ENCODE measurements around the gene POLD2. TPM values are rescaled to one million over a fixed set of nuclear protein-coding genes. Genes with fewer than 3 reads are reported as not detected.

Gene POLD2
- total RNA-seq, 2 experiments from 2014 or later, result 45.2 to 48.3 TPM

DNA sequence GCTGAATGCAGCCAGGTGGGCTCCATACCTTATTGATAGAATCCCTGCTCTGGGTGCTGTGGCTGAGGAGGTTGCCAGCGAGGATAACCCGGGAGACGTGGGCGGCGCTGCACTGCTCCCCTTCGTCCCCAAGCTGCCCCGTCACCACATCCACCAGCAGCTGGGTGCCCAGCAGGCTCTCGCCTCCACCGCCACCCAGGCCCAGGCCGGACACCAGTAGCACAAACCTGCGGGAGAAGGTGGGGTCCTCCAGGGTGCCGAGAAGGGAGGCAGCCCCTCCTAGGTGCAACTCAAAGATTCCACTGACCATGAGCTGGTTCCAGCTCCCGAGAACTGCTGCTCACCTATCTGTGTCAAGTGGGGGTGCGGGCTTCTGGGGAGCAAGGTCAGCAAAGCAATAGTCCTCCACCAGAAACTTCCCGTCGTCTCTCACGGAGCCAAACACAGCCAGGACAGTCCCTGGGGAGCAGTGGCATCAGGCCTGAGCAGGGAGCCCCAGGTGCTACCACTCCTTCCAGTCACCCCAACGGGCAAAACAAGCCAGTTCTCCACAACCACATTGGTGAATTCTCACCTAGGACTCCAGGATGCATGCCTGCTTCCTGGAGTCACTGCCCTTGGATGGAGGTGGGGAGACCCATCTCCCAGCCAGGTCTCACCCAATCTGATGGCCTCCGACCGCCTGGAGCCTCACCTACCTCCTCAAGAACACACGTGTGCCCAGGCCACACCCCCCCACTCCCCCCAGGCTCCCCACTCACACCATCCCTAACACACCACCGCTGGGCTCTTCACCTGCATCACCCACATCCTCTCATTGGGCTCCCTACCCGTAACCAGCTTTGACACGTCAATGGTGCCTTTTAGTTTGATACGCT, 6.3 kb downstream of the POLD2 start:
- H3K36me3 ChIP-seq (ENCODE audit: insufficient read depth, low read length), result peaks cover 63% of the 10 kb centered on the region
- CTCF ChIA-PET, result no interaction called here

DNA sequence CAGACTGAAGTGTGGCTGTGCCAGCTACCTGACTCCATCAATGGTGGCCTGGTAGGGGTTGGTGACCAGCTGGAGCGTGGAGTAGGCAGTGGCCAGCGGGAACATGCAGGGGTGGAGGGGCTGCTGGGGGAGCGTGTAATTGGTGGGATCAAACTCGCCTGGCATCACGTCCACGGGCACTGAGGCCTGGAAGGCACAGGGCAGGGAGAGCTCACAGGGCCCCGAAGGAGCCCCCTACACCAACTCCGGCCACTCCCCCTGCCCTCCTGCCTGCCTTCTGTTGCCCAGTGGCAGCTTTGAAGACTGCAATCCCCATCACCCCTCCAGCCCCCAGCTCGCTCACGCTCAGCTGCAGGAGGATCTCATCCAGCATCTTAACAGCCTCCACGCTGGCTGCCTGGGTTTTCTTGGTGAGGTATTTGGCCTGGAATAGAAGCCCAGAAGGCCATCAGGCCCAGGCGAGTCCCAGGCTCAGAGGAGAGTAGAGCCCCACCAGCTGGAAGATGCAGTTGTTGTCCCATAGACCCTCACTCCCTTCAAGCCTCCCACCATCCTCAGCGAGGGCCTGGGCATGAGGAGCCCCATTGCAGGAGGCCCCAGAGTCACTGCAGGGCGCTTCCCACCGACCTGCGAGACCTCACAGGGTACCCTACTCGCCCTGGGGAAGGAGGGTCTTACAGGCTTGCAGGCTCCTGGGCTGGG, 7.1 kb downstream of the POLD2 start:
- H3K4me3 ChIP-seq (ENCODE audit: low read length), result no peak overlapping the region
- no peaks in the 10 kb centered on the region for H3K27me3 ChIP-seq (ENCODE audit: control insufficient read depth in 1 of 2, insufficient read depth in 2 of 2, low read length in 2 of 2)
- Mint-ChIP-seq H3K4me1 (ENCODE audit: low read depth) (peaks cover 7% of the 10 kb centered on the region), H3K27me3 (no peaks in the 10 kb centered on the region), H3K27ac (no peak overlapping the region), H3K4me3 (no peak overlapping the region), H3K36me3 (ENCODE audit: low read depth) (peaks cover 69% of the 10 kb centered on the region), H3K9me3 (no peaks in the 10 kb centered on the region)
- no peak overlapping the region for H3K27ac ChIP-seq (ENCODE audit: low read depth in 1 of 2, low read length in 2 of 2)
- POLR2A ChIA-PET, result interaction anchor here (0.6 to 1.1 kb wide), 2 partner anchors 8 to 11 kb away, joined by 3 read pairs; no protein-coding TSS in a partner anchor
- intact Hi-C loops (cut with DNase I, micrococcal nuclease), result no loop called here
- ATAC-seq (ENCODE audit: poor library complexity) (no peak), DNase-seq (no peak)
- H3K4me1 ChIP-seq (ENCODE audit: insufficient read depth, low read length), result peaks cover 4% of the 10 kb centered on the region
- peaks cover 0 to 8% of the 10 kb centered on the region in 2 experiments for H3K9me3 ChIP-seq (ENCODE audit: control insufficient read depth in 1 of 2, insufficient read depth in 1 of 2, low read length in 2 of 2)
- TF ChIP-seq, protein P1, sequence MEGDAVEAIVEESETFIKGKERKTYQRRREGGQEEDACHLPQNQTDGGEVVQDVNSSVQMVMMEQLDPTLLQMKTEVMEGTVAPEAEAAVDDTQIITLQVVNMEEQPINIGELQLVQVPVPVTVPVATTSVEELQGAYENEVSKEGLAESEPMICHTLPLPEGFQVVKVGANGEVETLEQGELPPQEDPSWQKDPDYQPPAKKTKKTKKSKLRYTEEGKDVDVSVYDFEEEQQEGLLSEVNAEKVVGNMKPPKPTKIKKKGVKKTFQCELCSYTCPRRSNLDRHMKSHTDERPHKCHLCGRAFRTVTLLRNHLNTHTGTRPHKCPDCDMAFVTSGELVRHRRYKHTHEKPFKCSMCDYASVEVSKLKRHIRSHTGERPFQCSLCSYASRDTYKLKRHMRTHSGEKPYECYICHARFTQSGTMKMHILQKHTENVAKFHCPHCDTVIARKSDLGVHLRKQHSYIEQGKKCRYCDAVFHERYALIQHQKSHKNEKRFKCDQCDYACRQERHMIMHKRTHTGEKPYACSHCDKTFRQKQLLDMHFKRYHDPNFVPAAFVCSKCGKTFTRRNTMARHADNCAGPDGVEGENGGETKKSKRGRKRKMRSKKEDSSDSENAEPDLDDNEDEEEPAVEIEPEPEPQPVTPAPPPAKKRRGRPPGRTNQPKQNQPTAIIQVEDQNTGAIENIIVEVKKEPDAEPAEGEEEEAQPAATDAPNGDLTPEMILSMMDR (IDR thresholded peaks at IDR 0.05), result no peak
- CTCF ChIA-PET, result no interaction called here
- H3K36me3 ChIP-seq (ENCODE audit: insufficient read depth, low read length), result peaks cover 56% of the 10 kb centered on the region

More for the DNA sequence above, 6.3 kb downstream of the POLD2 start:
- peaks cover 62% of the 10 kb centered on the region for H3K36me3 Mint-ChIP-seq (ENCODE audit: low read depth)
- H3K27ac ChIP-seq (ENCODE audit: low read depth in 1 of 2, low read length in 2 of 2), result no peak overlapping the region
- POLR2A ChIA-PET, result interaction anchor here (0.6 to 1.1 kb wide), 2 partner anchors 7 to 12 kb away, joined by 3 read pairs; no protein-coding TSS in a partner anchor
- H3K4me3 ChIP-seq (ENCODE audit: low read length), result no peak overlapping the region
- H3K27me3 ChIP-seq (ENCODE audit: control insufficient read depth in 1 of 2, insufficient read depth in 2 of 2, low read length in 2 of 2), result no peaks in the 10 kb centered on the region
- peaks cover 8% of the 10 kb centered on the region for H3K4me1 ChIP-seq (ENCODE audit: insufficient read depth, low read length)
- no peak overlapping the region for H3K4me3 Mint-ChIP-seq
- no peak overlapping the region for H3K27ac Mint-ChIP-seq
- intact Hi-C loops (cut with DNase I, micrococcal nuclease), result no loop called here
- peaks cover 8% of the 10 kb centered on the region for H3K4me1 Mint-ChIP-seq (ENCODE audit: low read depth)
- no peaks in the 10 kb centered on the region for H3K27me3 Mint-ChIP-seq
- H3K9me3 ChIP-seq (ENCODE audit: control insufficient read depth in 1 of 2, insufficient read depth in 1 of 2, low read length in 2 of 2), result peaks cover 0 to 8% of the 10 kb centered on the region in 2 experiments
- no peaks in the 10 kb centered on the region for H3K9me3 Mint-ChIP-seq
- ATAC-seq (ENCODE audit: poor library complexity) (no peak), DNase-seq (no peak)
- TF ChIP-seq, protein P1 (IDR thresholded peaks at IDR 0.05), result no peak

DNA sequence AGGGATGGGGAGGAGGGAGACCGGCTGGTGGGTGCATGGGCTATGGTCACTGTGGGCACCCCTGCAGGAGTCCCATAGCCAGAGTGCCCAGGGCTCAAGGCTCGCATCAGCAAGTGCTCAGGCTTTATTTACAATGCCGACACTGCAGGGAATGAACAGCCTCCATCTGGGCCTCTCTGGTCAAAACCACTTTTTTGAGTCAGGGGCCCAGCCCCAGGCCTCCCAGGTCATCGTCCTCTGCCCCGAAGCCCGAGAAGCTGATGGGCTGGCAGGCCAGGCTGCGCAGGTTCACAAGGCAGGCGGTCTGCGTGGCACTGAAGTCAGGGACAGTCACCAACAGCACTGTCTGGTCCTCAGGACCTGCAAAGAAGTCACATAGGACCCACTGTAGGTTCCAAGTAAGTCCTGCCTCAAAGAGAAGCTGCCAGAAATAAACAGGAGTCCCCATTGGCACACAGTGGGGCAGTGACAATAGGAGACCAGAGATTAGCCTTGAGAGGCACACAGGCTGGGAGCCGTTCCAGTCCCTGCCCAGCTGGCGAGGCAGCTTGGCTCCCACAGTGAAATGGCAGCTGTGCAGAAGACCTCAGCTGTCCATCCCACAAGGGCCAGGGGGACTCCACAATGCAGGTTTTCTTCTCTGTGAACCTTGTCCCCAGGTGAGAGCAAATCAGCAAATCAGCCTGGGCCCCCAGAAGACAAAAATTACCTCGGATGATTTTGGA, 8.6 kb downstream of the POLD2 start:
- Mint-ChIP-seq H3K4me3 (no peak overlapping the region), H3K9me3 (no peaks in the 10 kb centered on the region), H3K4me1 (ENCODE audit: low read depth) (no peaks in the 10 kb centered on the region), H3K27ac (no peak overlapping the region), H3K36me3 (ENCODE audit: low read depth) (peaks cover 68% of the 10 kb centered on the region), H3K27me3 (no peaks in the 10 kb centered on the region)
- ATAC-seq (ENCODE audit: poor library complexity) (no peak), DNase-seq (no peak)
- H3K36me3 ChIP-seq (ENCODE audit: insufficient read depth, low read length), result peaks cover 41% of the 10 kb centered on the region
- intact Hi-C loops (cut with DNase I, micrococcal nuclease), result no loop called here
- H3K4me1 ChIP-seq (ENCODE audit: insufficient read depth, low read length), result peaks cover under 1% of the 10 kb centered on the region
- peaks cover 0 to 8% of the 10 kb centered on the region in 2 experiments for H3K9me3 ChIP-seq (ENCODE audit: control insufficient read depth in 1 of 2, insufficient read depth in 1 of 2, low read length in 2 of 2)
- POLR2A ChIA-PET, result interaction anchor here (0.6 kb wide), 1 partner anchor 441 kb away, joined by 3 read pairs; no protein-coding TSS in a partner anchor
- no peak overlapping the region for H3K27ac ChIP-seq (ENCODE audit: low read depth in 1 of 2, low read length in 2 of 2)
- TF ChIP-seq, protein P1 (IDR thresholded peaks at IDR 0.05), result no peak
- CTCF ChIA-PET, result no interaction called here
- no peaks in the 10 kb centered on the region for H3K27me3 ChIP-seq (ENCODE audit: control insufficient read depth in 1 of 2, insufficient read depth in 2 of 2, low read length in 2 of 2)
- H3K4me3 ChIP-seq (ENCODE audit: low read length), result no peak overlapping the region

Data from CD4-positive, alpha-beta T cell (primary cell).